ENCODE data around the gene PTCD1. TPM values are rescaled to one million over a fixed set of nuclear protein-coding genes. Genes with fewer than 3 reads are reported as not detected.

Gene PTCD1
- total RNA-seq, 1 experiment from 2014 or later = 15.0 TPM

DNA sequence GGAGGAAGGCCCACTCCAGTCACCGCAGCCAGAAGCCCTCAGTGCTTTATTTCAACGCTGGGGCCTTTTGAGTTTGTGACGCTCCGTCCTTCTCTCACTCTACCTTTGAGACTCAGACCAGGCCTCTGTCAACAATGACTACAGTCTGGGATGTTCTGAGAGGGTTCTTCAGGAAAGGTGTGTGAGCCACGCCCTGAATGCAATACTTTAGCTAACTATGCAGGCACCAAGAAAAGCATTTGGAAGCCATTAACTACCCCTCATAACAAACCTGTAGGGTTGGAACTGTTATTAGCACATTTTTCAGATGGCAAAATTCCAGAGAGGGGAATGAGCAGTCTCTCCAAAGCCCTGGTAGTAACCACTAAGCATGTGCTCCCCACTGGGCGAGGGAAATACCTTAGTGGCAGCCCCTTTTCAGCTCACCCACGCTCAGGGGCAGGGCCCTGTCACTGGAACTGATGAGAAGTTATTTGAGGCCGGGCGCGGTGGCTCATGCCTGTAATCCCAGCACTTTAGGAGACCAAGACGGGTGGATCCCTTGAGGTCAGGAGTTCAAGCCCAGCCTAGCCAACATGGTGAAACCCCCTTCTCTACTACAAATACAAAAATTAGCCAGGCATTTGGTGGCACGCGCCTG lies 69.7 kb downstream of the PTCD1 start:
- no TSS peak for BruUV-seq (replicated peaks)
- DNase-seq (ENCODE audit: low read depth, low spot score) = no peak
- no peak overlapping the region for H3K27ac ChIP-seq (ENCODE audit: low read length)
- H3K4me1 ChIP-seq (ENCODE audit: control insufficient read depth, insufficient read depth, low read length) = peaks cover 18% of the 10 kb centered on the region
- no peak for TF ChIP-seq CTCF (IDR thresholded peaks at IDR 0.05)
- no peak for TF ChIP-seq TCF7L2 (IDR thresholded peaks at IDR 0.05; ENCODE audit: low read depth, low read length)
- TF ChIP-seq SIN3A (IDR thresholded peaks at IDR 0.05; ENCODE audit: borderline replicate concordance, insufficient read depth, low read depth, low read length) = no peak
- no peak for TF ChIP-seq POLR2AphosphoS5 (IDR thresholded peaks at IDR 0.05; ENCODE audit: low read depth, low read length)
- TF ChIP-seq, protein P1, sequence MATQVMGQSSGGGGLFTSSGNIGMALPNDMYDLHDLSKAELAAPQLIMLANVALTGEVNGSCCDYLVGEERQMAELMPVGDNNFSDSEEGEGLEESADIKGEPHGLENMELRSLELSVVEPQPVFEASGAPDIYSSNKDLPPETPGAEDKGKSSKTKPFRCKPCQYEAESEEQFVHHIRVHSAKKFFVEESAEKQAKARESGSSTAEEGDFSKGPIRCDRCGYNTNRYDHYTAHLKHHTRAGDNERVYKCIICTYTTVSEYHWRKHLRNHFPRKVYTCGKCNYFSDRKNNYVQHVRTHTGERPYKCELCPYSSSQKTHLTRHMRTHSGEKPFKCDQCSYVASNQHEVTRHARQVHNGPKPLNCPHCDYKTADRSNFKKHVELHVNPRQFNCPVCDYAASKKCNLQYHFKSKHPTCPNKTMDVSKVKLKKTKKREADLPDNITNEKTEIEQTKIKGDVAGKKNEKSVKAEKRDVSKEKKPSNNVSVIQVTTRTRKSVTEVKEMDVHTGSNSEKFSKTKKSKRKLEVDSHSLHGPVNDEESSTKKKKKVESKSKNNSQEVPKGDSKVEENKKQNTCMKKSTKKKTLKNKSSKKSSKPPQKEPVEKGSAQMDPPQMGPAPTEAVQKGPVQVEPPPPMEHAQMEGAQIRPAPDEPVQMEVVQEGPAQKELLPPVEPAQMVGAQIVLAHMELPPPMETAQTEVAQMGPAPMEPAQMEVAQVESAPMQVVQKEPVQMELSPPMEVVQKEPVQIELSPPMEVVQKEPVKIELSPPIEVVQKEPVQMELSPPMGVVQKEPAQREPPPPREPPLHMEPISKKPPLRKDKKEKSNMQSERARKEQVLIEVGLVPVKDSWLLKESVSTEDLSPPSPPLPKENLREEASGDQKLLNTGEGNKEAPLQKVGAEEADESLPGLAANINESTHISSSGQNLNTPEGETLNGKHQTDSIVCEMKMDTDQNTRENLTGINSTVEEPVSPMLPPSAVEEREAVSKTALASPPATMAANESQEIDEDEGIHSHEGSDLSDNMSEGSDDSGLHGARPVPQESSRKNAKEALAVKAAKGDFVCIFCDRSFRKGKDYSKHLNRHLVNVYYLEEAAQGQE (IDR thresholded peaks at IDR 0.05; ENCODE audit: insufficient read depth in 1 of 2, low read depth in 2 of 2, low read length in 1 of 2) = no peak
- intact Hi-C loops (cut with micrococcal nuclease; ENCODE audit: unreplicated experiment) (no loop called here), in situ Hi-C loops (cut with HindIII; ENCODE audit: low pct_unique_long_range_greater_than_20kb, low sequenced_read_pairs) (no loop called here)
- H3K36me3 ChIP-seq (ENCODE audit: control insufficient read depth, insufficient read depth, low read length) = peaks cover 6% of the 10 kb centered on the region; the same call in 1 of the 2 replicates
- no peak for ATAC-seq
- no peaks in the 10 kb centered on the region for H3K27me3 ChIP-seq (ENCODE audit: control insufficient read depth, insufficient read depth, low read length)
- H3K9me3 ChIP-seq (ENCODE audit: control insufficient read depth, insufficient read depth, low read depth, low read length) = no peaks in the 10 kb centered on the region
- H3K4me3 ChIP-seq (ENCODE audit: low read depth in 2 of 2, low read length in 2 of 2) = no peak overlapping the region
- POLR2A ChIA-PET = no interaction called here
- CTCF ChIA-PET = no interaction called here

Other genes starting within 250 kb of the PTCD1 start
- 0.49 TPM for gene KPNA7, start 230.7 kb downstream of the PTCD1 start, total RNA-seq (2021; ENCODE audit: unreplicated experiment)
- gene MYH16, start 166.0 kb downstream of the PTCD1 start, total RNA-seq (2021; ENCODE audit: unreplicated experiment) = 0.23 TPM
- 253 TPM for gene ARPC1A, start 112.9 kb downstream of the PTCD1 start, total RNA-seq (2021; ENCODE audit: unreplicated experiment)
- 266 TPM for gene ARPC1B, start 64.1 kb downstream of the PTCD1 start, total RNA-seq (2021; ENCODE audit: unreplicated experiment)
- 147 TPM for gene PDAP1, start 30.2 kb downstream of the PTCD1 start, total RNA-seq (2021; ENCODE audit: unreplicated experiment)
- 179 TPM for gene BUD31, start 29.8 kb downstream of the PTCD1 start, total RNA-seq (2021; ENCODE audit: unreplicated experiment)
- gene CPSF4, start 145 bp upstream of the PTCD1 start, total RNA-seq (2021; ENCODE audit: unreplicated experiment) = 57.0 TPM
- 476 TPM for gene ATP5MF, start 27.4 kb upstream of the PTCD1 start, total RNA-seq (2021; ENCODE audit: unreplicated experiment)
- gene ZNF789, start 34.1 kb upstream of the PTCD1 start, total RNA-seq (2021; ENCODE audit: unreplicated experiment) = 15.1 TPM
- gene ZNF394, start 61.5 kb upstream of the PTCD1 start, total RNA-seq (2021; ENCODE audit: unreplicated experiment) = 20.0 TPM
- 17.5 TPM for gene ZKSCAN5, start 65.9 kb upstream of the PTCD1 start, total RNA-seq (2021; ENCODE audit: unreplicated experiment)
- 4.6 TPM for gene FAM200A, start 113.3 kb upstream of the PTCD1 start, total RNA-seq (2021; ENCODE audit: unreplicated experiment)
- 54.9 TPM for gene ZNF655, start 119.8 kb upstream of the PTCD1 start, total RNA-seq (2021; ENCODE audit: unreplicated experiment)
- 0.31 TPM for gene TMEM225B, start 159.5 kb upstream of the PTCD1 start, total RNA-seq (2021; ENCODE audit: unreplicated experiment)
- 14.8 TPM for gene ZSCAN25, start 178.1 kb upstream of the PTCD1 start, total RNA-seq (2021; ENCODE audit: unreplicated experiment)
- gene CYP3A5, start 241.2 kb upstream of the PTCD1 start, total RNA-seq (2021; ENCODE audit: unreplicated experiment) = 0.31 TPM

Data from Panc1 (cell line).